ENCODE results near the gene XPNPEP3.
"Not testable (repeated sequence)": the region's sequence is repeated elsewhere in the genome, so short reads cannot be mapped to it uniquely, and the experiment has no call there.

XPNPEP3 gene

GRCh38 chr22:40857309-40857855 is 434 bp downstream of the XPNPEP3 start:
- no peak for DNase-seq (ENCODE audit: low read depth)

GRCh38 chr22:40862013-40862412 is 5.1 kb downstream of the XPNPEP3 start, which contains the start of gene DNAJB7:
Gene DNAJB7 (minus strand): TSS chr22:40862113. CDS start chr22:40861994, 119 bp downstream.
- DNase-seq (ENCODE audit: low read depth) = no peak

- no peak for DNase-seq (ENCODE audit: low read depth)
These were observed 5.6 kb downstream of the XPNPEP3 start for GRCh38 chr22:40862537-40862936.

GRCh38 chr22:40867109-40867508 is 10.2 kb downstream of the XPNPEP3 start:
- DNase-seq (ENCODE audit: low read depth) = no peak

- not testable (repeated sequence) for DNase-seq (ENCODE audit: low read depth)
These were observed 11.4 kb downstream of the XPNPEP3 start for GRCh38 chr22:40868379-40868778.

- DNase-seq (ENCODE audit: low read depth) = no peak
These were observed 17.1 kb downstream of the XPNPEP3 start for GRCh38 chr22:40874016-40874415.

GRCh38 chr22:40875111-40875510 is 18.2 kb downstream of the XPNPEP3 start:
- DNase-seq (ENCODE audit: low read depth) = no peak

- no peak for DNase-seq (ENCODE audit: low read depth)
These were observed 20.0 kb downstream of the XPNPEP3 start for GRCh38 chr22:40876907-40877306.

GRCh38 chr22:40877488-40877887 is 20.5 kb downstream of the XPNPEP3 start:
- DNase-seq (ENCODE audit: low read depth) = no peak

GRCh38 chr22:40878922-40879321 is 22.0 kb downstream of the XPNPEP3 start:
- DNase-seq (ENCODE audit: low read depth) = no peak

GRCh38 chr22:40889116-40889515 is 32.2 kb downstream of the XPNPEP3 start:
- DNase-seq (ENCODE audit: low read depth) = no peak

GRCh38 chr22:40890881-40891280 is 33.9 kb downstream of the XPNPEP3 start:
- DNase-seq (ENCODE audit: low read depth) = no peak

GRCh38 chr22:40894417-40894816 is 37.5 kb downstream of the XPNPEP3 start:
- no peak for DNase-seq (ENCODE audit: low read depth)

- DNase-seq (ENCODE audit: low read depth) = no peak
These were observed 42.0 kb downstream of the XPNPEP3 start for GRCh38 chr22:40898850-40899357.

- DNase-seq (ENCODE audit: low read depth) = no peak
These were observed 47.2 kb downstream of the XPNPEP3 start for GRCh38 chr22:40904101-40904500.

- no peak for DNase-seq (ENCODE audit: low read depth)
These were observed 51.9 kb downstream of the XPNPEP3 start for GRCh38 chr22:40908895-40909294.

- no peak for DNase-seq (ENCODE audit: low read depth)
These were observed 54.8 kb downstream of the XPNPEP3 start for GRCh38 chr22:40911772-40912171.

GRCh38 chr22:40912987-40913386 is 56.0 kb downstream of the XPNPEP3 start:
- not testable (repeated sequence) for DNase-seq (ENCODE audit: low read depth)

GRCh38 chr22:40919446-40919845 is 62.5 kb downstream of the XPNPEP3 start:
- no peak for DNase-seq (ENCODE audit: low read depth)

GRCh38 chr22:40920526-40920925 is 63.6 kb downstream of the XPNPEP3 start:
- no peak for DNase-seq (ENCODE audit: low read depth)

- no peak for DNase-seq (ENCODE audit: low read depth)
These were observed 65.7 kb downstream of the XPNPEP3 start for GRCh38 chr22:40922484-40923303.

- no peak for DNase-seq (ENCODE audit: low read depth)
These were observed 71.7 kb downstream of the XPNPEP3 start for GRCh38 chr22:40928657-40929056.

GRCh38 chr22:40932396-40932795 is 75.4 kb downstream of the XPNPEP3 start:
- no peak for DNase-seq (ENCODE audit: low read depth)
